Fibroblast of skin of scalp (primary cell): Measurements from ENCODE around the gene STXBP5L.
"Not testable (repeated sequence)": the region's sequence is repeated elsewhere in the genome, so short reads cannot be mapped to it uniquely, and the experiment has no call there.

Experiments used
- DNase-seq: peaks from one replicate; pipeline ENCODE4 v3.0.0-alpha.2; 2013

The STXBP5L gene

GRCh38 chr3:121063628-121064027 lies 155.6 kb downstream of the STXBP5L start:
- no peak for DNase-seq

GRCh38 chr3:121064121-121064520 lies 156.1 kb downstream of the STXBP5L start:
- DNase-seq = no peak

- no peak for DNase-seq
Observed at GRCh38 chr3:121072133-121072532, 164.1 kb downstream of the STXBP5L start.

GRCh38 chr3:121073011-121073410 lies 165.0 kb downstream of the STXBP5L start:
- DNase-seq = no peak

GRCh38 chr3:121075191-121075590 lies 167.2 kb downstream of the STXBP5L start:
- no peak for DNase-seq

GRCh38 chr3:121078378-121079101 lies 170.5 kb downstream of the STXBP5L start:
- not testable (repeated sequence) for DNase-seq

GRCh38 chr3:121096953-121097352 lies 188.9 kb downstream of the STXBP5L start:
- no peak for DNase-seq

GRCh38 chr3:121111086-121111485 lies 203.1 kb downstream of the STXBP5L start:
- DNase-seq = not testable (repeated sequence)

GRCh38 chr3:121111914-121112612 lies 204.1 kb downstream of the STXBP5L start:
- no peak for DNase-seq

GRCh38 chr3:121126033-121126706 lies 218.2 kb downstream of the STXBP5L start:
- no peak for DNase-seq

GRCh38 chr3:121126707-121127035 lies 218.7 kb downstream of the STXBP5L start:
- no peak for DNase-seq

- no peak for DNase-seq
Observed at GRCh38 chr3:121152573-121152972, 244.6 kb downstream of the STXBP5L start.

GRCh38 chr3:121153851-121154250 lies 245.8 kb downstream of the STXBP5L start:
- no peak for DNase-seq

- DNase-seq = peak; percentile 0
Observed at GRCh38 chr3:121155028-121155427, 247.0 kb downstream of the STXBP5L start.

GRCh38 chr3:121165397-121165837 lies 257.4 kb downstream of the STXBP5L start:
- no peak for DNase-seq

- DNase-seq = no peak
Observed at GRCh38 chr3:121167374-121168139, 259.6 kb downstream of the STXBP5L start.

GRCh38 chr3:121175083-121175482 lies 267.1 kb downstream of the STXBP5L start:
- DNase-seq = no peak

- DNase-seq = not testable (repeated sequence)
Observed at GRCh38 chr3:121190626-121191025, 282.6 kb downstream of the STXBP5L start.

- DNase-seq = no peak
Observed at GRCh38 chr3:121202573-121202972, 294.6 kb downstream of the STXBP5L start.

GRCh38 chr3:121223116-121223515 lies 315.1 kb downstream of the STXBP5L start:
- no peak for DNase-seq

- no peak for DNase-seq
Observed at GRCh38 chr3:121228971-121229370, 321.0 kb downstream of the STXBP5L start.

GRCh38 chr3:121230194-121230593 lies 322.2 kb downstream of the STXBP5L start:
- DNase-seq = not testable (repeated sequence)

- DNase-seq = no peak
Observed at GRCh38 chr3:121231872-121232271, 323.9 kb downstream of the STXBP5L start.
